ENCODE measurements around the gene USP32.

The USP32 gene

GRCh38 chr17:60155427-60155814, 236.5 kb downstream of the USP32 start:
- no peak for DNase-seq (ENCODE audit: low read depth)

- DNase-seq (ENCODE audit: low read depth): no peak
Measured at GRCh38 chr17:60154616-60155426, 237.1 kb downstream of the USP32 start.

- DNase-seq (ENCODE audit: low read depth): no peak
Measured at GRCh38 chr17:60153606-60154390, 238.1 kb downstream of the USP32 start.

GRCh38 chr17:60151355-60151754, 240.6 kb downstream of the USP32 start:
- no peak for DNase-seq (ENCODE audit: low read depth)

GRCh38 chr17:60149691-60150582, 242.0 kb downstream of the USP32 start, which contains the start of gene CA4:
TSS of gene CA4 (plus strand) at chr17:60149973. CDS start at chr17:60150035, 62 bp downstream.
- DNase-seq (ENCODE audit: low read depth): no peak

- DNase-seq (ENCODE audit: low read depth): no peak
Measured at GRCh38 chr17:60148373-60148772, 243.6 kb downstream of the USP32 start.

- DNase-seq (ENCODE audit: low read depth): no peak
Measured at GRCh38 chr17:60147553-60148223, 244.2 kb downstream of the USP32 start.

- no peak for DNase-seq (ENCODE audit: low read depth)
Measured at GRCh38 chr17:60146206-60146605, 245.7 kb downstream of the USP32 start.

- no peak for DNase-seq (ENCODE audit: low read depth)
Measured at GRCh38 chr17:60145006-60145935, 246.7 kb downstream of the USP32 start.

- peak; percentile 74 for DNase-seq (ENCODE audit: low read depth)
Measured at GRCh38 chr17:60142872-60143499, 248.9 kb downstream of the USP32 start.

- DNase-seq (ENCODE audit: low read depth): no peak
Measured at GRCh38 chr17:60141111-60142018, 250.6 kb downstream of the USP32 start.

- peak; percentile 49 for DNase-seq (ENCODE audit: low read depth)
Measured at GRCh38 chr17:60139438-60140285, 252.3 kb downstream of the USP32 start.

- DNase-seq (ENCODE audit: low read depth): no peak
Measured at GRCh38 chr17:60138769-60139437, 253.0 kb downstream of the USP32 start.

GRCh38 chr17:60137731-60138130, 254.2 kb downstream of the USP32 start:
- DNase-seq (ENCODE audit: low read depth): no peak

GRCh38 chr17:60135951-60136666, 255.8 kb downstream of the USP32 start:
- no peak for DNase-seq (ENCODE audit: low read depth)

GRCh38 chr17:60135151-60135950, 256.6 kb downstream of the USP32 start:
- DNase-seq (ENCODE audit: low read depth): peak; percentile 72

All from stimulated activated CD8-positive, alpha-beta memory T cell treated with anti-CD3 and anti-CD28 coated beads, Interleukin-4, amount 100 ng/mL, for 24 hours (primary cell).